HG03460 (cell line): ENCODE measurements around the gene POLD1.
"Not testable (repeated sequence)": the region's sequence is repeated elsewhere in the genome, so short reads cannot be mapped to it uniquely, and the experiment has no call there.

Experiments used
- ATAC-seq: cut with Tn5 transposase; IDR thresholded peaks from one replicate; pipeline ENCODE4 v1.9.1; 2021; ENCODE audit not compliant: unreplicated experiment

The POLD1 gene

DNA sequence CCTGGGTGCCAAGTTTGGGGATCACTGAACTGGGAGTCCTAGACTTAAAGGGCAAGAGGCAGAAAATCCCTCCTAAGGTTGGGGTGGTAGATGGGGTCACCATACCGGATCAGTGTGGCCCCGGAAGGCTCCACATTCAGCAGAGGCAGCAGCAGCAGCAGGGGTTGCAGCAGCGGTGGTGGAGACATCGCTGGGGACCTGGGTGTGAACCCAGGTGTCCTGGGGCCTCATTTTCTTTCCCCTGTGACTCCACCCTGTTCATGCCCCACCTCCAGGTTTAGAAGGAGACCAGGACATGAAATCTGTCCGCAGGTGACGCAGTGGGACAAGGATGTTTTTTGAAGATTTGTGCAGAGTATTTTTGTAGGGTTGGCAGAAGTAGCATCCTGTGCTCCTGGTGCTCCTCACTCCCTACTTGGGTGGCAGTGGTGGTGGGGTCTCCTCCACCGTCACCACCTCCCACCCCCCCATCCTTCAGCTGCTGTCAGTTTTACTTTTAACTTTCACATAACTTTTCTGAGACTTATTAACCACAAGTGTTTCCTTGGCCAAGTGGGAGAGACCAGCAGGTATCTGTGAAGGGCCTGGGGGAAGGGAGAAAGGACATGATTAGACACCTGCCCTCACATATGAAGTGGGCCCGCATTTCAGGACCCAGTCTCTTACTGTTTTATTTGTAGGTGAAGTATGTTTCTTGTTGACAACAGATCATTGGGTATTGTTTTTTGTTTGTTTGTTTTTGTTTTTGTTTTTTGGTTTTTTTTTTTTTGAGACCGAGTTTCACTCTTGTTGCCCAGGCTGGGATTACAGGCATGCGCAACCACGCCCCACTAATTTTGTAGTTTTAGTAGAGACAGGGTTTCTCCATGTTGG lies 18.5 kb upstream of the POLD1 start, which contains the start of gene NAPSA:
TSS of gene NAPSA (minus strand) at position 206 of the 873 bp plus-strand sequence. CDS start at position 188, 18 bp downstream.
- no peak for ATAC-seq

DNA sequence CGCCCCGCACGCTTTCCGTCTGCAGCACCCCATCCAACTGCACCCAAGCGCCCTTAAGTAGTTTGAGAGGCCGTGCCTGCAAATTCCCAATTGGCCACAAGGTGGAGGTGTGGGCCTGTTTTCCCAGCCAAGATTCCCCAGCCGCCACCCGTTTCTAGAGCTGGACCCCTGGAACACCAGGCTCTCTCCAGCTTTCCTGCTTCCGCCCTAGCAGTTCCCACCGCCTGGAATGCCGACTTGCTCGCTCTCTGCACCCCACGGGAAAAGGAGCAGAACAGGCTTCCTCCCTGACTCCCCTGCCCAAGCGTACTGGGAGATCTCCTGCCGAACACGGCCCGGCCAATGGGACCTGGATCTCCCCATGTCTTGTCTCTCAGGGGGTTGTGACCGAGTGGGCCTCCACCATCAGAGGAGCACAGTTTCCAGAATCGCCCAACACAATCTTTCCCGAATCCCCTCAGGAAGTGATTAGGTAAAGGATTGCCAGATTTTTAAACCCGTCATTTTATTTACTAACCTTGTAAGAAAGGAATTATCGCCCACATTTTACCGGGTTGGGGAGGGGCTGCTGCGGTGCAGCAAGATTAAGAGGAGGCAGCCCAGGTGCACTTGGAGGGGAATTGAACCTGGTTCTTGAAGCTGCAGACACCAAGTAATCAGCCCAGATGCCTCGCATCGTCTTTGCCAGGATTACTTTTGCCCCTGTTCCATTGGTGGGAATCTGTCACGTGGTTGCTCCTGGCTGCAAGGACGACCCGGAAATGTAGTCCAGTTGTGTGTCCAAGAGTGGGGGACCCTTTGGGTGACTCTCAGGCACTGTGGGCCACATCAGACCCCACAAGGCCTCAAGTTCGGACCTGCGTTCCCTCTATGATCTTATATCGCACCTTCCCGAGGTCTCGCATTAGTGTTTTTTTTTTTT lies 15.2 kb upstream of the POLD1 start:
- no peak for ATAC-seq

DNA sequence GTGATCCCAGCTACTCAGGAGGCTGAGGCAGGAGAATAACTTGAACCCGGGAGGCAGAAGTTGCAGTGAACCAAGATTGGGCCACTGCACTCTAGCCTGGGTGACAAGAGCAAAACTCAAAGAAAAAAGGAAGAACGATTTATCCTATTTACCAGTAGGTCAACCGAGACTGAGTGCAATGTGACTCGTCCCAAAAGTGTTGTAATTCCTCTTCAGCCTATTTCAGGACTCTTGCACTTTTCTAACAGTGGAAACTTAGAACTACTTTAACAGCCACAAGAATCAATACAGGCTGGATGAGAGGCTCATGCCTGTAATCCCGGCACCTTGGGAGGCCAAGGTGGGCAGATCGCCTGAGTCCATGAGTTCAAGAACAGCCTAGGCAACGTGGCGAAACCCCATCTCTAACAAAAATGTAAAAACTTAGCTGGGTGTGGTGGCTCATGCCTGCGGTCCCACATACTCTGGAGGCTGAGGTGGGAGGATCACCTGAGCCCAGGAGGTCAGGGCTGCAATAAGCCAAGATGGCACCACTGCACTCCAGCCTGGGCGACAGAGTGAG lies 12.2 kb upstream of the POLD1 start:
- no peak for ATAC-seq

DNA sequence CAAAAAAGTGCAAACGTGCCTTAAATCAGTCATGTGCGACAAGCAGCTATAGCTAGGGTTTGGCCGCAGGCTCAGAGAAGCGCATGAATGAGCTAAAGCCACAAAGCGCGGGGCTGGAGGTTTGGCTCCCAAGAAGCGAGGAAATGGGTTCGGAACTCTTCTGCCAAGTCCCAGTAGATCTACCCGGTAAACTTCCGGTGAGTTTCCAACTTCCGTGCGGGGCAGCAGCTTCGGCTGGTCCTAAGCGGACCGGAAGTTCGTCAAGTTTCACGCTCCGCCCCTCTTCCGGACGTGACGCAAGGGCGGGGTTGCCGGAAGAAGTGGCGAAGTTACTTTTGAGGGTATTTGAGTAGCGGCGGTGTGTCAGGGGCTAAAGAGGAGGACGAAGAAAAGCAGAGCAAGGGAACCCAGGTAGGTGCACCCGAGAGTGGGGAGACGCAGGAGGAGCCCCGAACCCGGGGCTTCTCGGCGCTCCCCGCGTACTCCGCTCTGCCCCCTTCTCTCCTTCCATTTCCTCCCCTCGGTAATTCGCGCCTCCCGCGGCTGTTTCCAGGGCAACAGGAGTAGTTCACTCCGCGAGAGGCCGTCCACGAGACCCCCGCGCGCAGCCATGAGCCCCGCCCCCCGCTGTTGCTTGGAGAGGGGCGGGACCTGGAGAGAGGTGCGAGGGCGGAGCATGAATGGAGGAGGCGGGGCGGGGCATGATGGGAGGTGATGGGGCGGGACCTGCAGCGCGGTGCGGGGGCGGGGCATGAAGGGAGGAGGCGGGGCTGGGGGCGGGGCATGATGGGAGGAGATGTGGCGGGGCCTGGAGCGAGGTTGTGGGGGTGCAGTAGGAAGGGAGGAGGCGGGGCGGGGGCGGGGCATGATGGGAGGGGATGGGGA lies 7.7 kb upstream of the POLD1 start, which contains the start of gene NR1H2:
TSS of gene NR1H2 (plus strand) at position 292 of the 885 bp plus-strand sequence. CDS start 1,149 bp downstream, outside the sequence.
- ATAC-seq, result peak; percentile 87

DNA sequence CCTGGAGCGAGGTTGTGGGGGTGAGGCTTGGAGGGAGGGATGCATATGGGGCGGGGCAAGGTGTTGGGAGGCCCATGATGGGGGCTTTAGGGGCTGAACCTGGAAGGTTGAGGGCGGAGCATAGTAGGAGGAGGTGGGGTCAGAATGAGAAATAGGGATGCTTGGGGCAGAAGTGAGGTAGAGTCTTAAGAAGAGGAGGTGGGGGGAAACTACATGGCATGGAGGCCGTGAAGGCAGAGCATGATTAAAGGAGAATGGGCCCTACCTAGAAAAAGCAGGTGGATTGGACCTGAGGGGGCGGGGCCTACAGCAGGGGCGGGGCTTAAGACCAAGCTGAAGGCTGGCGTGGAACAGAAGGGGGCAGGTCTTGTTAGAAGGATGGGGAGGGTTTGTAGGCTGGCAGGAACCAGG lies 7.1 kb upstream of the POLD1 start:
- no peak for ATAC-seq

DNA sequence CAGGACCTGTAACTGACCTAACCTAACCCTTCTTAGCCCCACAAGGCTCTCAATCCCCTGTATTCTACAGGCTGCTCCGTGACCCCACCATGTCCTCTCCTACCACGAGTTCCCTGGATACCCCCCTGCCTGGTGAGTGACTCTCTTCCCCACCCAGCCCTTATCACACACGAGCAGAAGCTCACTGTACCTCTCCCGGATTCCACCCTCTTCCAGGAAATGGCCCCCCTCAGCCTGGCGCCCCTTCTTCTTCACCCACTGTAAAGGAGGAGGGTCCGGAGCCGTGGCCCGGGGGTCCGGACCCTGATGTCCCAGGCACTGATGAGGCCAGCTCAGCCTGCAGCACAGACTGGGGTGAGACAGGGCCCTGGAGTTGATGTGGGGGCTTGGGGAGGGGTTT lies 6.6 kb upstream of the POLD1 start:
- ATAC-seq, result no peak

DNA sequence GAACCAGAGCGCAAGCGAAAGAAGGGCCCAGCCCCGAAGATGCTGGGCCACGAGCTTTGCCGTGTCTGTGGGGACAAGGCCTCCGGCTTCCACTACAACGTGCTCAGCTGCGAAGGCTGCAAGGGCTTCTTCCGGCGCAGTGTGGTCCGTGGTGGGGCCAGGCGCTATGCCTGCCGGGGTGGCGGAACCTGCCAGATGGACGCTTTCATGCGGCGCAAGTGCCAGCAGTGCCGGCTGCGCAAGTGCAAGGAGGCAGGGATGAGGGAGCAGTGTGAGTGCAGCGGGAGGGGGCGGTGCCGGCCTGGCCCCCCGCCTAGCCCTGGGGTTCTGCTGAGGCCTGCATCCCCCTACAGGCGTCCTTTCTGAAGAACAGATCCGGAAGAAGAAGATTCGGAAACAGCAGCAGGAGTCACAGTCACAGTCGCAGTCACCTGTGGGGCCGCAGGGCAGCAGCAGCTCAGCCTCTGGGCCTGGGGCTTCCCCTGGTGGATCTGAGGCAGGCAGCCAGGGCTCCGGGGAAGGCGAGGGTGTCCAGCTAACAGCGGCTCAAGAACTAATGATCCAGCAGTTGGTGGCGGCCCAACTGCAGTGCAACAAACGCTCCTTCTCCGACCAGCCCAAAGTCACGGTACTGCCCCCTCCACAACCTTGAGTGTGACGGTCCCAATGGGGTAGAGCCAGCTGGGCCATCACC lies 5.8 kb upstream of the POLD1 start:
- ATAC-seq, result no peak

DNA sequence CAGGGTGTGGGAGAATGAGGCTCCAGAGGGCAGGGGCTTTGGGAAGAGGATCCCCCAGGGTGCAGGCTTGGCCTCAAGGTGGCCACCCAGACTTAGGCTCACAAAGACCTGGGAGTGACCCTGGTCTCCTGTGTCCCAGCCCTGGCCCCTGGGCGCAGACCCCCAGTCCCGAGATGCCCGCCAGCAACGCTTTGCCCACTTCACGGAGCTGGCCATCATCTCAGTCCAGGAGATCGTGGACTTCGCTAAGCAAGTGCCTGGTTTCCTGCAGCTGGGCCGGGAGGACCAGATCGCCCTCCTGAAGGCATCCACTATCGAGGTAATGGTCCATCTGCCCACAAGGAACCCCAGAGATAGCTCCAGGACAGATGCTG lies 5.3 kb upstream of the POLD1 start:
- no peak for ATAC-seq

DNA sequence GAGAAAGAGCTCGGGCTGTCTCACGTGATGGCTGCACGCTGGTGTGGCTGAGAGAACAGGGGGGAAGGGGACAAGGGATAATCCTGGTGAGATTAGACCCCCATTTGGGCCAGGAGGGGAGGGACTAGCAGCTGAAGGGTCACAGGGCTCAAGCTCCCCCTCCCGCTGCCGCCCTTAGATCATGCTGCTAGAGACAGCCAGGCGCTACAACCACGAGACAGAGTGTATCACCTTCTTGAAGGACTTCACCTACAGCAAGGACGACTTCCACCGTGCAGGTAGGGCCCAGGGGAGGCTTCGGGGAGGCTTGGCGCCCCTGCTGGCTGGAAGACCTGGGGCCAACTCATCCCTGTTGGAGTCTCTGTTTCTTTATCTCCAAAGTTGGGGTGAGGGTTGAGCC lies 4.5 kb upstream of the POLD1 start:
- ATAC-seq, result no peak

DNA sequence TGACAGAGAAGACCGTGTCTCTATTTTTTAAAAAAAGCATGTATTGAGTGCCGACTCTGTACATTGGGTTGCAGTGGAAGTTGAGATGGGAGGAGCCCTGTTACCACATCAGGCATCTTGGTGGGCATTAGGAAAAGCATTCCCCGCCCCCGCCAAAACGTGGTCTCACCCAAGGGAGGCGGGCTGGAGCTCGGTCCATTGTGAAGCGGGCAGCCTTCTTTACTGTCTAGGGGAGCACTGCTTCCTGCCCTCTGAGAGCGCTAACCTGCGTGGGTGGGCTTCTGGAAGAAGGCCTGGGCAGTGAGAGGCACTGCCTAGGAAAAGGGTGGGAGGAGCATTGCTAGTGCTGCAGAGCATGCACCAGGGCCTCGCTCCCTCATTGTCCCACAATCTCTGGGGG lies 4.0 kb upstream of the POLD1 start:
- no peak for ATAC-seq

DNA sequence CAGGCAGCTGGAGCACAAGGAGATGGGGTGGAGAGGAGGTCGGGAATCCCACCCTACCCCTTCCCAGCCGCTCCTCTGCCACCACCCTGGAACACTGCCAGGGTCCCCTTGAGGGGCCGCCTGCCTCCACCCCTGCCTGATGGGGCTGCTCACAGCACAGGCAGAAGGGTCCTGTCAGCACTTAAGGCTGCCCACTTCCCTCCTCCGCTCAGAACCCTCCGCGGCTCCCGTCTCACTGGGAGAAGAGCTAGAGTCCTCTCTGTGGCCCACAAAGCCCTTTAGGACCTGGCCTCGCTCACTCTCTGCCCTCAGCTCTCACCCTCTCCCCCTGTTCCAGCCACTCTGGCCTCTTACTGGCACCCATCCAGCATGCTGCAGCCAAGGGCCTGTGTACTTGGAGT lies 3.4 kb upstream of the POLD1 start:
- no peak for ATAC-seq

DNA sequence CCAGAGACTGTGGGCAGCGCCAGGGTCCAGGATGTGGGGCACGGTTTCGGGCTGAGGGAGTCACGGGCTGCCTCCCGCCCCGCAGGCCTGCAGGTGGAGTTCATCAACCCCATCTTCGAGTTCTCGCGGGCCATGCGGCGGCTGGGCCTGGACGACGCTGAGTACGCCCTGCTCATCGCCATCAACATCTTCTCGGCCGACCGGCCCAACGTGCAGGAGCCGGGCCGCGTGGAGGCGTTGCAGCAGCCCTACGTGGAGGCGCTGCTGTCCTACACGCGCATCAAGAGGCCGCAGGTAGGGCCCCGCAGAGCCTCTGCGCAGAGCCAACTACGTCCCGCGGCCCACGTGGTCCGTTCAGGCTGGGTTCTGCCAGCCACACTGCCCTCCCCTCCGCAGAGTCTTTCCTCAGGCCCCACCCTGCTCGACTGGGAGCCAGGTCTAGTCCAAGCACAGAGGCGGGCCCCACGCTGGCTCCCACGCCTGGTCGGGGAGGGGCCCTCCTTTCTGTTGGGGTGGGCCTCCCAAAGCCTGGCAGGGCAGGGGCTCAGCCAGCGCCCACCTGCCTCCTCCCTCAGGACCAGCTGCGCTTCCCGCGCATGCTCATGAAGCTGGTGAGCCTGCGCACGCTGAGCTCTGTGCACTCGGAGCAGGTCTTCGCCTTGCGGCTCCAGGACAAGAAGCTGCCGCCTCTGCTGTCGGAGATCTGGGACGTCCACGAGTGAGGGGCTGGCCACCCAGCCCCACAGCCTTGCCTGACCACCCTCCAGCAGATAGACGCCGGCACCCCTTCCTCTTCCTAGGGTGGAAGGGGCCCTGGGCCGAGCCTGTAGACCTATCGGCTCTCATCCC lies 2.0 kb upstream of the POLD1 start:
- ATAC-seq, result no peak

DNA sequence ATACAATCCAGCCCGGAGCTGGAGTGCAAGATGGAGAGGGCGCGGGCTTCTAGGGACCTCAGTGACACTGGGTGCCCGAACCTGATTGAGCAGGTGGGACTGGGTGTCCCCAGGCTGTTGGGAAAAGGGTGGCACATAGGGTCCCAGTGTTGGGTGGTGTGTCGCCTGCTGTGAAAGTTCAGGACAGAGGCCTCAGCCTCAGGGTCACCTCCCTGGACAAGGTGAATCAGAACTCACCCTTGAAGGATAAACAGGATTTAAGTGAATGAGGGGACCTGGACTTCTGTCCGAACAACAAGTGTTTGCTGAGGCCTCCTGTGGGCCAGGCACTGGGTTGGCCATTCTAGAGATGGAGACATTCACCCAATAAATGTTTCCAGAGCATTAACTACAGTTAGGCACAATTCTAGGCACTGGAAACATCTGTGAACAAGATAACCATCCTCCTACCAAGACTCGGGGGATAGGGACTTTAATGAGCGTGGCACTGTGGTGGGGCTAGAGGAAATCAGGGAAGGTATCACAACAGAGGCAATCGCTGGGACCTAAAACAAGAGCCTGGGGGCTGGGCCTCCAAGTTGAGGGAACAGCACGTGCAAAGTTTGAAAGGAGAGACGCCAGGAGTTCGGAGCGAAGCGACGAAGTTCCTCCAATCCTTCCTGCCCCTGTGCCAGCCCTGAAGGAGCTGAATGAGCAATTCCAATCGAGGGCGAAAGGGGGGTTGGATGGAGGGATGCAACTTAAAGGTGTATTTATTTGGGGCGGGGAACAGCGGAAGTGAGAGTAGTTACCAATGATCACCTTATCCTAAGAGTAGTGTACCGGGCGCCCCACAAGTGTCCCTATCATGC lies 921 bp upstream of the POLD1 start:
- no peak for ATAC-seq

DNA sequence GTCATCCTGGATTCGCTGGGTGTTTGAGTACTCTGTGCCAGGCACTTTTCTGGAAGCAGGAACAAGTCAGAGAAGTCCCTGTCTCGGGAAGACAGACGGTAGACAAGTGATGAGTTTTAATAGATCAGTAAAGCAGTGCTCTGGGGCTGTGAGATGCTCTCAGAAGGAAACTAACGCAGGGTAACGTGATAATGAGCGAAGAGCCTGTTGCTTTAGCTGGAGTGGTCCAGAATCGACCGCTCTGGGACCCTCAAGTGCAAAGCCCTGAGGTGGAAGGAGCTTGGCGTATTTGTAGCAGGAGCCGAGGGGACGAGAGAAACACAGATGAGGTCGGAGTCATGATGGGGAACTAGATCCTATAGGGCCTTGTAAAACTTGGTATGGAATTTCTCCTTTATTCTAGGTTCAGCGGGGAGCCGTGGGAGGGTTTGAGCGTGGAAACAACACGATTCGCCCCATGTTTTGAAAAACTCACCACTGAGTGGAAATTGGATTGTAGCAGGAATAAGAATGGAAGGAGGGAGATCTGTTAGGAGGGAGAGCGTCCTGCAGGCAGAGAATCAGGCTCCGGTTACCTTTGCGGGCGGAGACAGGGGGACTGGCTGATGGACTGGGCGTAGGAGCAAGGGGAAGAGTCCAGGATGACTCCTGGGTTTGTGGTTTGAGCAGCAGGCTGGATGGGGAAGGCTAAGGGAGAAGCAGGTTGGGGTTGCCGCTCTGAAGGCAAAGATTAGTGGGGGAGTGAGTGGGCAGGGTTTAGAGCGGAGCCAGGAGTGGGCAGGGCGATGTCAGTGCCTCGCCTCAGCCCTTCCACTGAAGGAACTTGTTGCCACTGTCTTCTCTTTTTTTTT lies 763 bp downstream of the POLD1 start:
- no peak for ATAC-seq

DNA sequence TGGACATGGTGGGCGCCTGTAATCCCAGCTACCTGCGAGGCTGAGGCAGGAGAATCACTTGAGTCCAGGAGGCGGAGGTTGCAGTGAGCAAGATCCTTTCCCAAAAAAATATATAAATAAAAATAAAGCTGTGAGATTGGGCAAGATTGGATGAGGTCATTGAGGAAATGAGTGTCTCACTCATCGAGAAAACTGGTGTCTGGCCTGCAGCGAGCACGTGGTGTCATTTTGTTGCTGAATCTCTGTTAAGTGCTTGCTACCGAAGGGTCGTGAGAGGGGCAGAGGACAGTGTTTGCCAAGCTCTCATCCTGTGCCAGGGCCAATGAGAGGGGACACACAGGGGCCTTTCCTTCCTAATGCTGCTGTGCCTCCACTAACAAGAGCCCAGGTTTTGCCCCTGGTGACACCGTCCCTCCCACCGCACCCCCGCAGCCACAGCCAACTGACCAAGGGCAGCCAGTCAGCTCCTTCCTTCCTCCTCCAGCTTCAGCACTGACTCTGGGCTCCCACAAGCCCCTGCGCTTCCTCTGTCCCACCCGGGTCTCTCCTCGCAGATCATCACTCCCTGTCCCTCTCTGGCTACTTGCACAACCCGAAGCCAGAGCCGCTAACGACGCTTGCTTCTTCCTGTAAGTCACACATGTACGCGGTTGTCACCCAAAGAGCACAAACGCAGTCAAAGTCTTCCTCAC lies 3.2 kb downstream of the POLD1 start:
- no peak for ATAC-seq

DNA sequence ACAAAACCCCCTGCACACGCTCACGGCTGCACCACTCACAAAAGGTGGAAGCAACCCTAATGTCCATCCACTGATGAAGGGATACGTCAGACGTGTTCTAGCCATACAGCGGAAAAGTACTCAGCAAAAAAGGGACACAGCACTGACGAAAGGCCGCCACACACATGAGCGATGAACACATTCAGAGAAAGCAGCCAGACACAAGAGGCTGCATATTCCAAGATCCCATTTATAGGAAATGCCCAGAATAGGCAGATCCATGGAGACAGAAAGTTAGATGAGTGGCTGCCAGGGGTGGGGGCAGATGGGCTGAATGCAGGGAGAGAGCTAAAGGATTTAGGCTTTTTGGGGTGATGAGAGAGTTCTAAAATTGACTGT lies 3.7 kb downstream of the POLD1 start:
- ATAC-seq, result no peak

DNA sequence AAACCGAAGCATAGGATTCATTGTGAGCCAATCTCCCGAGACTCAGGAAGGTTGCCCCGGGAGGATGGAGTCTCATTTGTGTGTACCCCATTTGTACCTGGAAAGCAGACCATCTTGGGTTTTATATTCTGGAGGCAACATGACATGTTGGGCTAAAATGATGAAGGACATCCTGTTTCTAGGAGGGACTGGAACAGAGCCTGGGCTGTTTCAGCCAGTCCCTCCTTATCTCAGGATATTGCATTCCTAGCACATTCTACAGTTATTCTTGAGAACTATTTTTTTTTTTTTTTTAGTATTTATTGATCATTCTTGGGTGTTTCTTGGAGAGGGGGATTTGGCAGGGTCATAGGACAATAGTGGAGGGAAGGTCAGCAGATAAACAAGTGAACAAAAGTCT lies 6.1 kb downstream of the POLD1 start:
- ATAC-seq, result not testable (repeated sequence)
